HepG2 (cell line): ENCODE measurements around the gene PSMD2. TPM values are rescaled to one million over a fixed set of nuclear protein-coding genes. Genes with fewer than 3 reads are reported as not detected.

Source experiments
- EP300 ChIP-seq, 3 experiments: sonication (generic) in 1 of 3; formaldehyde crosslinking in 1 of 3; IDR thresholded peaks; 2 replicates each; pipeline versions ENCODE4 v1.5.1 to v1.6.1; 2011 to 2020; ENCODE audit warnings: low read depth in 2 of 3, low read length in 2 of 3, borderline replicate concordance in 1 of 3, improper control_type of control experiment in 1 of 3, mild to moderate bottlenecking in 1 of 3, missing genetic modification reagents in 1 of 3, moderate library complexity in 1 of 3
- GABPB1 ChIP-seq: IDR thresholded peaks from 2 replicates; pipeline ENCODE4 v1.6.1; 2016; ENCODE audit warnings: mild to moderate bottlenecking, missing genetic modification reagents, moderate library complexity, missing compliant biosample characterization
- NFIC ChIP-seq: IDR thresholded peaks from 2 replicates; pipeline ENCODE4 v1.6.1; 2012; ENCODE audit warnings: mild to moderate bottlenecking, low read length, inconsistent platforms
- NFRKB ChIP-seq: fragments of 450-650 bp; IDR thresholded peaks from 2 replicates; pipeline ENCODE4 v1.6.1; 2017
- PHB2 ChIP-seq: fragments of 450-650 bp; IDR thresholded peaks from 2 replicates; pipeline ENCODE4 v1.6.1; 2018; ENCODE audit not compliant: partially characterized antibody
- POLR2AphosphoS5 ChIP-seq: IDR thresholded peaks from 2 replicates; pipeline ENCODE4 v1.6.1; 2012; ENCODE audit warnings: low read depth, low read length
- RELA ChIP-seq: sonication (generic); formaldehyde crosslinking; IDR thresholded peaks from 2 replicates; pipeline ENCODE4 v1.4.0; 2020; ENCODE audit warnings: missing genetic modification reagents
- TAF15 ChIP-seq: fragments of 200-400 bp; formaldehyde crosslinking; IDR thresholded peaks from one replicate; pipeline ENCODE4 v1.6.1; 2018; ENCODE audit warnings: mild to moderate bottlenecking, low read depth, low read length; ENCODE audit not compliant: poor library complexity, severe bottlenecking
- XRCC5 ChIP-seq: fragments of 200-400 bp; formaldehyde crosslinking; optimal IDR thresholded peaks from 2 replicates; pipeline ENCODE3; 2017; ENCODE audit warnings: mild to moderate bottlenecking, low read length
- ZC3H13 ChIP-seq: sonication (generic); formaldehyde crosslinking; IDR thresholded peaks from 2 replicates; pipeline ENCODE4 v1.8.1; 2023; ENCODE audit warnings: mild to moderate bottlenecking, missing genetic modification reagents, moderate library complexity
- ZNF124 ChIP-seq: sonication (generic); formaldehyde crosslinking; IDR thresholded peaks from 2 replicates; pipeline ENCODE4 v1.4.0; 2020; ENCODE audit warnings: missing genetic modification reagents
- ZNF558 ChIP-seq: sonication (generic); formaldehyde crosslinking; IDR thresholded peaks from 2 replicates; pipeline ENCODE4 v1.9.0; 2022; ENCODE audit warnings: mild to moderate bottlenecking, missing genetic modification reagents, borderline replicate concordance
- ZNF563 ChIP-seq: sonication (generic); formaldehyde crosslinking; IDR thresholded peaks from 2 replicates; pipeline ENCODE4 v1.8.0; 2022; ENCODE audit warnings: mild to moderate bottlenecking, moderate library complexity, missing genetic modification reagents
- polyA plus RNA-seq, 8 experiments: library from polyadenylated mRNA; depleted of rRNA in 3 of 8; stranded (reverse) in 7 of 8; unstranded in 1 of 8; fragments of >200 nt; fragmentation: Illumina TruSeq in 4 of 8; extraction: Trizol in 4 of 8; gene quantifications; 2 replicates each; pipeline versions ENCODE4 v1.2.1 to v1.2.3, GENCODE V29; 2011 to 2016; ENCODE audit warnings: low read depth in 4 of 8, missing spikeins in 1 of 8, mixed read lengths in 1 of 8; ENCODE audit not compliant: insufficient read depth in 1 of 8
- total RNA-seq, 5 experiments: library from RNA; depleted of rRNA; stranded (reverse); fragments of >200 nt; fragmentation: Illumina TruSeq; extraction: Trizol; gene quantifications; 2 replicates each; pipeline ENCODE4 v1.2.3, GENCODE V29; 2016; ENCODE audit warnings: low read depth in 1 of 5
- TF ChIP-seq, protein P1 (sequence below): sonication (generic); formaldehyde crosslinking; IDR thresholded peaks from 2 replicates; pipeline ENCODE4 v1.8.0; 2022; ENCODE audit warnings: low read depth, missing genetic modification reagents
- TF ChIP-seq, protein P2 (sequence below): sonication (generic); formaldehyde crosslinking; conservative IDR thresholded peaks from 2 replicates; pipeline ENCODE4 v1.8.0; 2022; ENCODE audit warnings: mild to moderate bottlenecking, moderate library complexity, missing genetic modification reagents
- TF ChIP-seq, protein P3 (sequence below): sonication (generic); formaldehyde crosslinking; IDR thresholded peaks from 2 replicates; pipeline ENCODE4 v1.5.0; 2020; ENCODE audit warnings: missing genetic modification reagents
- TF ChIP-seq, protein P4 (sequence below): IDR thresholded peaks from 2 replicates; pipeline ENCODE4 v1.6.1; 2016; ENCODE audit warnings: low read depth, missing genetic modification reagents, missing compliant biosample characterization
- TF ChIP-seq, protein P5 (sequence below): sonication (generic); IDR thresholded peaks from 2 replicates; pipeline ENCODE4 v1.6.1; 2016; ENCODE audit warnings: low read depth, borderline replicate concordance

Gene PSMD2
- total and polyA plus RNA-seq, 2 of the 13 experiments (the other 11 are each of a cell fraction or from before 2014, with no cell fraction given) = 125 to 200 TPM

DNA sequence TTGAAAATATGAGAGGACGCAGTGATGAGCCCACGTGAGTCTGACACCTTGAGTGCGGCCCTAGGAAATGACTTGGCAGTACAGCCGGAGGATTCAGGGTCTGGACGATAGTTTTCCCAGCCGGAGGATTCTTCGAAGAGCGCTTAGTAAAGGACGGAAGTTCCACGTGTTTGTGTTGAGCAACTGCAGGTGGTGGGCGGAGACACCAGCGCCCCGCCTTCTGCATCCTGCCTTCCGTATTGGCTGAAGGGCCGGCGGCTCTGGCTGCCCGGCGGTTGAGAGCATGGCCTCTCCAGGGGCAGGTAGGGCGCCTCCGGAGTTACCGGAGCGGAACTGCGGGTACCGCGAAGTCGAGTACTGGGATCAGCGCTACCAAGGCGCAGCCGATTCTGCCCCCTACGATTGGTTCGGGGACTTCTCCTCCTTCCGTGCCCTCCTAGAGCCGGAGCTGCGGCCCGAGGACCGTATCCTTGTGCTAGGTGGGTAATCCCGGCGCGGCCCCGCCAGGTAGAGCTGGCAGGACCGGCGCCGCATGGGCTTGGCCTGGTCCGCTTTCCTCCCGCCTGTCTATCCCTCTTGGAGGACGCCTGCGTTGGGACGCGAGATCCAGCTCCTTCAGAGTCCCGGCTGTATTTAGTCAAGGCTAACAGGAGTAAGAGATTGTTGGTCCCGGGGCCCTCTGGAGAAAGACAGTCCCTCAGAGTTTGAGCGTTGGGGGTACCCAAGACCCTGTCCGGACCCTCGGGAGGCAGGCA is 49.5 kb upstream of the PSMD2 start, which contains the start of gene EEF1AKMT4 (continued):
- TF ChIP-seq, protein P1, sequence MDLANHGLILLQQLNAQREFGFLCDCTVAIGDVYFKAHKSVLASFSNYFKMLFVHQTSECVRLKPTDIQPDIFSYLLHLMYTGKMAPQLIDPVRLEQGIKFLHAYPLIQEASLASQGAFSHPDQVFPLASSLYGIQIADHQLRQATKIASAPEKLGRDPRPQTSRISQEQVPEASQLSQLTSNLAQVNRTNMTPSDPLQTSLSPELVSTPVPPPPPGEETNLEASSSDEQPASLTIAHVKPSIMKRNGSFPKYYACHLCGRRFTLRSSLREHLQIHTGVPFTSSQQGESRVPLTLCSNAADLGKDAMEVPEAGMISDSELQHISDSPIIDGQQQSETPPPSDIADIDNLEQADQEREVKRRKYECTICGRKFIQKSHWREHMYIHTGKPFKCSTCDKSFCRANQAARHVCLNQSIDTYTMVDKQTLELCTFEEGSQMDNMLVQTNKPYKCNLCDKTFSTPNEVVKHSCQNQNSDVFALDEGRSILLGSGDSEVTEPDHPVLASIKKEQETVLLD = peak; percentile 47; the same call in 1 of the 2 replicates
- TF ChIP-seq ZC3H13 (CRISPR knock-in tag) = no peak
- TF ChIP-seq ZNF558 (CRISPR knock-in tag) = no peak
- TF ChIP-seq POLR2AphosphoS5 = peak; percentile 57; the same call in 1 of the 2 replicates
- no peak for TF ChIP-seq TAF15
- TF ChIP-seq, protein P2, sequence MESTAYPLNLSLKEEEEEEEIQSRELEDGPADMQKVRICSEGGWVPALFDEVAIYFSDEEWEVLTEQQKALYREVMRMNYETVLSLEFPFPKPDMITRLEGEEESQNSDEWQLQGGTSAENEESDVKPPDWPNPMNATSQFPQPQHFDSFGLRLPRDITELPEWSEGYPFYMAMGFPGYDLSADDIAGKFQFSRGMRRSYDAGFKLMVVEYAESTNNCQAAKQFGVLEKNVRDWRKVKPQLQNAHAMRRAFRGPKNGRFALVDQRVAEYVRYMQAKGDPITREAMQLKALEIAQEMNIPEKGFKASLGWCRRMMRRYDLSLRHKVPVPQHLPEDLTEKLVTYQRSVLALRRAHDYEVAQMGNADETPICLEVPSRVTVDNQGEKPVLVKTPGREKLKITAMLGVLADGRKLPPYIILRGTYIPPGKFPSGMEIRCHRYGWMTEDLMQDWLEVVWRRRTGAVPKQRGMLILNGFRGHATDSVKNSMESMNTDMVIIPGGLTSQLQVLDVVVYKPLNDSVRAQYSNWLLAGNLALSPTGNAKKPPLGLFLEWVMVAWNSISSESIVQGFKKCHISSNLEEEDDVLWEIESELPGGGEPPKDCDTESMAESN = peak; percentile 63; the same call in 1 of the 2 replicates
- TF ChIP-seq XRCC5 = peak; percentile 84
- TF ChIP-seq RELA (CRISPR knock-in tag) = no peak
- no peak for TF ChIP-seq PHB2
- no peak; the same call in 1 of the 2 replicates for TF ChIP-seq ZNF563 (CRISPR knock-in tag)
- TF ChIP-seq EP300 (IDR thresholded peaks at IDR 0.05; ENCODE audit: low read depth in 2 of 2, low read length in 2 of 2) = no peak
- TF ChIP-seq EP300 (CRISPR knock-in tag; IDR thresholded peaks at IDR 0.05; ENCODE audit: borderline replicate concordance) = no peak
- TF ChIP-seq, protein P3, sequence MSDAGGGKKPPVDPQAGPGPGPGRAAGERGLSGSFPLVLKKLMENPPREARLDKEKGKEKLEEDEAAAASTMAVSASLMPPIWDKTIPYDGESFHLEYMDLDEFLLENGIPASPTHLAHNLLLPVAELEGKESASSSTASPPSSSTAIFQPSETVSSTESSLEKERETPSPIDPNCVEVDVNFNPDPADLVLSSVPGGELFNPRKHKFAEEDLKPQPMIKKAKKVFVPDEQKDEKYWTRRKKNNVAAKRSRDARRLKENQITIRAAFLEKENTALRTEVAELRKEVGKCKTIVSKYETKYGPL (CRISPR knock-in tag) = no peak
- no peak; the same call in 1 of the 2 replicates for TF ChIP-seq NFIC
- peak; percentile 88 for TF ChIP-seq GABPB1 (CRISPR knock-in tag)
- TF ChIP-seq, protein P4, sequence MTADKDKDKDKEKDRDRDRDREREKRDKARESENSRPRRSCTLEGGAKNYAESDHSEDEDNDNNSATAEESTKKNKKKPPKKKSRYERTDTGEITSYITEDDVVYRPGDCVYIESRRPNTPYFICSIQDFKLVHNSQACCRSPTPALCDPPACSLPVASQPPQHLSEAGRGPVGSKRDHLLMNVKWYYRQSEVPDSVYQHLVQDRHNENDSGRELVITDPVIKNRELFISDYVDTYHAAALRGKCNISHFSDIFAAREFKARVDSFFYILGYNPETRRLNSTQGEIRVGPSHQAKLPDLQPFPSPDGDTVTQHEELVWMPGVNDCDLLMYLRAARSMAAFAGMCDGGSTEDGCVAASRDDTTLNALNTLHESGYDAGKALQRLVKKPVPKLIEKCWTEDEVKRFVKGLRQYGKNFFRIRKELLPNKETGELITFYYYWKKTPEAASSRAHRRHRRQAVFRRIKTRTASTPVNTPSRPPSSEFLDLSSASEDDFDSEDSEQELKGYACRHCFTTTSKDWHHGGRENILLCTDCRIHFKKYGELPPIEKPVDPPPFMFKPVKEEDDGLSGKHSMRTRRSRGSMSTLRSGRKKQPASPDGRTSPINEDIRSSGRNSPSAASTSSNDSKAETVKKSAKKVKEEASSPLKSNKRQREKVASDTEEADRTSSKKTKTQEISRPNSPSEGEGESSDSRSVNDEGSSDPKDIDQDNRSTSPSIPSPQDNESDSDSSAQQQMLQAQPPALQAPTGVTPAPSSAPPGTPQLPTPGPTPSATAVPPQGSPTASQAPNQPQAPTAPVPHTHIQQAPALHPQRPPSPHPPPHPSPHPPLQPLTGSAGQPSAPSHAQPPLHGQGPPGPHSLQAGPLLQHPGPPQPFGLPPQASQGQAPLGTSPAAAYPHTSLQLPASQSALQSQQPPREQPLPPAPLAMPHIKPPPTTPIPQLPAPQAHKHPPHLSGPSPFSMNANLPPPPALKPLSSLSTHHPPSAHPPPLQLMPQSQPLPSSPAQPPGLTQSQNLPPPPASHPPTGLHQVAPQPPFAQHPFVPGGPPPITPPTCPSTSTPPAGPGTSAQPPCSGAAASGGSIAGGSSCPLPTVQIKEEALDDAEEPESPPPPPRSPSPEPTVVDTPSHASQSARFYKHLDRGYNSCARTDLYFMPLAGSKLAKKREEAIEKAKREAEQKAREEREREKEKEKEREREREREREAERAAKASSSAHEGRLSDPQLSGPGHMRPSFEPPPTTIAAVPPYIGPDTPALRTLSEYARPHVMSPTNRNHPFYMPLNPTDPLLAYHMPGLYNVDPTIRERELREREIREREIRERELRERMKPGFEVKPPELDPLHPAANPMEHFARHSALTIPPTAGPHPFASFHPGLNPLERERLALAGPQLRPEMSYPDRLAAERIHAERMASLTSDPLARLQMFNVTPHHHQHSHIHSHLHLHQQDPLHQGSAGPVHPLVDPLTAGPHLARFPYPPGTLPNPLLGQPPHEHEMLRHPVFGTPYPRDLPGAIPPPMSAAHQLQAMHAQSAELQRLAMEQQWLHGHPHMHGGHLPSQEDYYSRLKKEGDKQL (CRISPR knock-in tag) = no peak
- no peak for TF ChIP-seq NFRKB
- TF ChIP-seq ZNF124 = peak; percentile 60; the same call in 1 of the 2 replicates
- TF ChIP-seq, protein P5, sequence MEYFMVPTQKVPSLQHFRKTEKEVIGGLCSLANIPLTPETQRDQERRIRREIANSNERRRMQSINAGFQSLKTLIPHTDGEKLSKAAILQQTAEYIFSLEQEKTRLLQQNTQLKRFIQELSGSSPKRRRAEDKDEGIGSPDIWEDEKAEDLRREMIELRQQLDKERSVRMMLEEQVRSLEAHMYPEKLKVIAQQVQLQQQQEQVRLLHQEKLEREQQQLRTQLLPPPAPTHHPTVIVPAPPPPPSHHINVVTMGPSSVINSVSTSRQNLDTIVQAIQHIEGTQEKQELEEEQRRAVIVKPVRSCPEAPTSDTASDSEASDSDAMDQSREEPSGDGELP = peak; percentile 73; the same call in 1 of the 2 replicates
